Spinal cord (tissue), 10 donors: Measurements from ENCODE around the gene UTRN. TPM values are rescaled to one million over a fixed set of nuclear protein-coding genes. Genes with fewer than 3 reads are reported as not detected.

Experiments used
- DNase-seq, 6 donors: peaks; one replicate each; pipeline versions ENCODE4 v3.0.0 to v3.0.0-alpha.2; 2013 to 2015; ENCODE audit warnings: low spot score in 6 of 6, low read depth in 4 of 6
- H3K27ac ChIP-seq: one replicate; pipeline ENCODE4 v1.5.1; 2013; ENCODE audit warnings: low read depth, low read length, control low read depth
- H3K27me3 ChIP-seq: one replicate; pipeline ENCODE4 v1.6.1; 2013; ENCODE audit warnings: low read length; ENCODE audit not compliant: control insufficient read depth, insufficient read depth
- H3K36me3 ChIP-seq: one replicate; pipeline ENCODE4 v1.6.1; 2013; ENCODE audit warnings: low read length; ENCODE audit not compliant: control insufficient read depth, insufficient read depth
- H3K4me1 ChIP-seq: one replicate; pipeline ENCODE4 v1.6.1; 2013; ENCODE audit warnings: low read length; ENCODE audit not compliant: control insufficient read depth, insufficient read depth
- H3K4me3 ChIP-seq: one replicate; pipeline ENCODE4 v1.5.1; 2013; ENCODE audit warnings: low read depth, low read length, control low read depth
- H3K9me3 ChIP-seq: one replicate; pipeline ENCODE4 v1.6.1; 2013; ENCODE audit warnings: low read length; ENCODE audit not compliant: control insufficient read depth, insufficient read depth
- WGBS: methylation state at CpG from one replicate; pipeline ENCODE4 v1.1.5; 2013; ENCODE audit warnings: missing lambda C conversion rate; ENCODE audit not compliant: insufficient coverage; 5-methylcytosine and 5-hydroxymethylcytosine counted together
- polyA plus RNA-seq, 2 donors: library from polyadenylated mRNA; unstranded; fragments of 120-200 nt; gene quantifications; one replicate each; pipeline ENCODE4 v1.2.1, GENCODE V29; 2013; ENCODE audit not compliant: insufficient read length in 2 of 2
- total RNA-seq, 2 donors: library from RNA; depleted of rRNA in 1 of 2; stranded (reverse); fragments of 120-200 nt in 1 of 2; fragments of >200 nt in 1 of 2; gene quantifications; one replicate each; pipeline versions ENCODE4 v1.2.3 to v1.2.4, GENCODE V29; 2013 to 2014
- donor health status: healthy.

UTRN gene
- total and polyA plus RNA-seq, 4 donors = 28.6 to 143 (median 86.8) TPM

DNA sequence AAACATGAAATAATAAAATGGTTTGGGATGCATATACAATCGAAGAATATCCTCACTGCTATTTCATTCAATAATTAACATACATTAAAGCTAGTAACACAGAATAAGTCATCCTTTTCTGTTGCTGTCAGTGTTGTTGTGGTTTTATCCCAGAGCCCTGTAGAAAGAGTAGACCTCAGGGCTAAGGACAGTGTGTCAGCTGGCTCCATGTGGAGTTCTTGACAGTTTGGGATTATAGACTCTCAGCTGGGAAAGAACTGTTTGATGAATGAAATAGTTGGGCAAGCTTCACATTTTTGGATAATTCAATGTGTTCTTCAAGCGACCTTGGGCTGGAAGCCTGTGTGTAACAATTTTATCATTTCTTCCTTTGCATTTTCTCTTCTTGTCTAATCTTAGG lies 10.1 kb downstream of the UTRN start:
- DNase-seq = no peak
- no peak overlapping the region for H3K4me3 ChIP-seq
- no peaks in the 10 kb centered on the region for H3K27me3 ChIP-seq
- H3K4me1 ChIP-seq = no peaks in the 10 kb centered on the region
- H3K9me3 ChIP-seq = no peaks in the 10 kb centered on the region
- no peaks in the 10 kb centered on the region for H3K36me3 ChIP-seq
- no CpG with 5 or more reads among the region's 2 CpGs for WGBS
- H3K27ac ChIP-seq = no peak overlapping the region

GRCh38 chr6:144295981-144296767 lies 11.0 kb downstream of the UTRN start:
- Histone ChIP-seq H3K4me3 (no peak overlapping the region), H3K27ac (no peak overlapping the region), H3K9me3 (no peaks in the 10 kb centered on the region), H3K36me3 (no peaks in the 10 kb centered on the region), H3K4me1 (no peaks in the 10 kb centered on the region), H3K27me3 (no peaks in the 10 kb centered on the region)
- WGBS = 85% methylated on average over 3 of the region's 7 CpGs
- DNase-seq = no peak

DNA sequence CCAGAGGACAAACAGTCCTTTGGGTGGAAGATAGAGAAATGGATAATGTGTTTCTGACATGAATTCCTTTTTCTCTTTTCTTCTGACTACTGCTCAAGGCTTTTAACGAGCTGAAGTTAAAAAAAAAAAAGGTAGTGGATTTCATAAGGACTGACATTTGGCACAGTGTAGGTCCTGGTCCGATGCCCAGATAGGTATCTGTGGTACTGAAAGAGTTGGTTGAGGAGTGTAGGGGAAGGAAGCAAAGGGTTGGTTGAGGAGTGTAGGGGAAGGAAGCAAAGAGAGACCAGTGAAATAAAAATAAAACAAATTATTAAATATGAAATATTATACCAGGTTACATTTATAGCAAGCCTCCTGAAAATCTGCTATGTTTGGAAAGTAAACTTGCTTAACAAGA lies 11.8 kb downstream of the UTRN start:
- WGBS = 78% methylated on average over 1 of the region's 2 CpGs
- Histone ChIP-seq H3K27me3 (no peaks in the 10 kb centered on the region), H3K9me3 (no peaks in the 10 kb centered on the region), H3K4me1 (no peaks in the 10 kb centered on the region), H3K27ac (no peak overlapping the region), H3K36me3 (no peaks in the 10 kb centered on the region), H3K4me3 (no peak overlapping the region)
- no peak for DNase-seq

- Histone ChIP-seq H3K4me3 (no peak overlapping the region), H3K4me1 (no peaks in the 10 kb centered on the region), H3K9me3 (no peaks in the 10 kb centered on the region), H3K27ac (no peak overlapping the region), H3K27me3 (no peaks in the 10 kb centered on the region), H3K36me3 (no peaks in the 10 kb centered on the region)
- no peak for DNase-seq
- WGBS = no CpG with 5 or more reads among the region's 3 CpGs
These were observed 12.5 kb downstream of the UTRN start for GRCh38 chr6:144297511-144298100.

GRCh38 chr6:144298194-144298593 lies 13.1 kb downstream of the UTRN start:
- WGBS = 86% methylated on average over 1 of the region's 5 CpGs
- H3K9me3 ChIP-seq = no peaks in the 10 kb centered on the region
- H3K4me3 ChIP-seq = no peak overlapping the region
- no peaks in the 10 kb centered on the region for H3K27me3 ChIP-seq
- no peaks in the 10 kb centered on the region for H3K4me1 ChIP-seq
- H3K27ac ChIP-seq = no peak overlapping the region
- DNase-seq = no peak
- H3K36me3 ChIP-seq = no peaks in the 10 kb centered on the region

- WGBS = no CpG with 5 or more reads among the region's 1 CpG
These were observed 13.8 kb downstream of the UTRN start for GRCh38 chr6:144298916-144299315.

GRCh38 chr6:144302701-144303372 lies 17.7 kb downstream of the UTRN start:
- 97% methylated on average over 4 of the region's 5 CpGs for WGBS

More at GRCh38 chr6:144298916-144299315, 13.8 kb downstream of the UTRN start:
- DNase-seq = no peak
- Histone ChIP-seq H3K4me1 (no peaks in the 10 kb centered on the region), H3K4me3 (no peak overlapping the region), H3K27me3 (no peaks in the 10 kb centered on the region), H3K36me3 (no peaks in the 10 kb centered on the region), H3K27ac (no peak overlapping the region), H3K9me3 (no peaks in the 10 kb centered on the region)

GRCh38 chr6:144304223-144304848 lies 19.2 kb downstream of the UTRN start:
- Histone ChIP-seq H3K27ac (no peak overlapping the region), H3K9me3 (no peaks in the 10 kb centered on the region), H3K27me3 (no peaks in the 10 kb centered on the region), H3K36me3 (no peaks in the 10 kb centered on the region), H3K4me1 (no peaks in the 10 kb centered on the region), H3K4me3 (no peak overlapping the region)
- DNase-seq = no peak
- WGBS = 87% methylated on average over 4 of the region's 4 CpGs

More at GRCh38 chr6:144302701-144303372, 17.7 kb downstream of the UTRN start:
- no peak overlapping the region for H3K4me3 ChIP-seq
- H3K36me3 ChIP-seq = no peaks in the 10 kb centered on the region
- H3K27ac ChIP-seq = no peak overlapping the region
- H3K9me3 ChIP-seq = no peaks in the 10 kb centered on the region
- H3K4me1 ChIP-seq = no peaks in the 10 kb centered on the region
- DNase-seq = no peak
- H3K27me3 ChIP-seq = no peaks in the 10 kb centered on the region

- Histone ChIP-seq H3K4me1 (no peaks in the 10 kb centered on the region), H3K4me3 (no peak overlapping the region), H3K36me3 (no peaks in the 10 kb centered on the region), H3K9me3 (no peaks in the 10 kb centered on the region), H3K27me3 (no peaks in the 10 kb centered on the region), H3K27ac (no peak overlapping the region)
- WGBS = 71% methylated on average over 1 of the region's 1 CpG
- DNase-seq = no peak
These were observed 20.4 kb downstream of the UTRN start for GRCh38 chr6:144305567-144305966.
